BLaER1 treated with 17β-estradiol and CSF1 and Interleukin-3, amounts not matched to agents 10 nM and 100 nM (cell line): ENCODE measurements around the gene OR10A7.

Experiments
- H3K27ac ChIP-seq, 11 experiments: shearing (Covaris generic); formaldehyde crosslinking; 2 replicates each; pipeline ENCODE4 v1.8.1; 2022
- H3K27me3 ChIP-seq, 11 experiments: shearing (Covaris generic); formaldehyde crosslinking; 2 replicates each; pipeline ENCODE4 v1.8.1; 2022
- H3K36me3 ChIP-seq, 11 experiments: shearing (Covaris generic); formaldehyde crosslinking; 2 replicates each; pipeline ENCODE4 v1.8.1; 2022
- H3K4me1 ChIP-seq, 10 experiments: shearing (Covaris generic); formaldehyde crosslinking; 2 replicates each; pipeline ENCODE4 v1.8.1; 2022
- H3K4me2 ChIP-seq, 11 experiments: shearing (Covaris generic); formaldehyde crosslinking; 2 replicates each; pipeline ENCODE4 v1.8.1; 2022
- H3K4me3 ChIP-seq, 10 experiments: shearing (Covaris generic); formaldehyde crosslinking; 2 replicates each; pipeline ENCODE4 v1.8.1; 2022
- H3K9ac ChIP-seq, 11 experiments: shearing (Covaris generic); formaldehyde crosslinking; 2 replicates each; pipeline ENCODE4 v1.8.1; 2022
- H3K9me3 ChIP-seq, 11 experiments: shearing (Covaris generic); formaldehyde crosslinking; replicated peaks in 1 of 11; 2 replicates each; pipeline ENCODE4 v1.8.1; 2022
- H4K20me1 ChIP-seq, 11 experiments: shearing (Covaris generic); formaldehyde crosslinking; 2 replicates each; pipeline ENCODE4 v1.8.1; 2022
- Cebpa-rat ChIP-seq, 11 experiments: shearing (Covaris generic); IDR thresholded peaks; 2 replicates each; pipeline ENCODE4 v1.8.1; 2022

Gene OR10A7

DNA sequence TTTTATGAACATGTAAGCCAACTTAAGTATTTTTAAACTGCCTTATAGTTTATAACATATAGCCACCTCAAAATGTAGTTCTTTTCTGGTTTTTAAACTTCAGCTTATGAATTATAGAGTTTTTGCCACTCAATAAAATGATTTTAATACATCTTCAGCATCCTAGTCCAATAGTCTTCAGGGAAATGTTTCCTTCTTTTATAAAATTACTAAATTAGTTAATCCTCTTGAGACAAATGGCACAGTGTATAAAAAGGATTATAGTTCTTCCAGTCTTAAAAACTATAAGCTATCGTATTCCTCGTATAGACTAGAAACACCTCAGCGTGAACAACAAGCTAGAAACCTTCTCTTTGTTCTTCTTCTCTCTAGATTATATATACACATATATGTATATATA, 23.5 kb downstream of the OR10A7 start, which contains the start of gene OR6C74:
TSS of gene OR6C74 (plus strand) at position 301 of the 400 bp plus-strand sequence. CDS start 2,679 bp downstream, outside the sequence.
- no peak for TF ChIP-seq Cebpa-rat (IDR thresholded peaks at IDR 0.05)
- Histone ChIP-seq H3K27ac (no peak within 1 kb of the TSS), H3K9me3 (peaks cover 0 to 4% (median 0%) of the 10 kb centered on the region in 11 experiments; a peak in 1 of 22 replicates), H3K36me3 (no peaks in the 10 kb centered on the region), H3K4me2 (no peak within 1 kb of the TSS), H3K27me3 (no peaks in the 10 kb centered on the region), H3K4me1 (no peaks in the 10 kb centered on the region), H4K20me1 (no peaks in the 10 kb centered on the region), H3K4me3 (no peak within 1 kb of the TSS), H3K9ac (no peak within 1 kb of the TSS)

DNA sequence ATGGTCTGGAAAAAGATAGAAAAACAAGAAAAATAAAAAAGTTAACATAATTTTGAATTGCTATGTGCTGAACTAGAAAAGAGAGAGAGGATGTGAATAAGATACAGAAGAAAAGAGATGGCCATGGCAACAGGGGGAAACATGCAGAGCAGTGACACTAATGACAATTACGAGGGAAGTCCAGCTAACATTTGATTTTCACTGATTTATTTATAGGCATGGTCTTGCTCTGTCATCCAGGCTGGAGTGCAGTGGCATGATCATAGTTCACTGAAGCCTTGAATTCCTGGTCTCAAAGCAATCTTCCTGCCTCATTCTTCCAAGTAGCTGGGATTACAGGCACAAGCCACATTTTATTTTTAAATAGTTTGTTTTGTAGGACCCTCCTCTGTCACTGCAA, 25.3 kb downstream of the OR10A7 start:
- no peaks in the 10 kb centered on the region for H3K27me3 ChIP-seq
- peaks cover 0 to 4% (median 0%) of the 10 kb centered on the region in 11 experiments; a peak in 1 of 22 replicates for H3K9me3 ChIP-seq
- H3K27ac ChIP-seq: no peak overlapping the region
- no peak overlapping the region for H3K9ac ChIP-seq
- no peak for TF ChIP-seq Cebpa-rat (IDR thresholded peaks at IDR 0.05)
- H3K4me1 ChIP-seq: no peaks in the 10 kb centered on the region
- no peak overlapping the region for H3K4me2 ChIP-seq
- no peaks in the 10 kb centered on the region for H4K20me1 ChIP-seq
- no peaks in the 10 kb centered on the region for H3K36me3 ChIP-seq
- H3K4me3 ChIP-seq: no peak overlapping the region

GRCh38 chr12:55250944-55251343, 30.1 kb downstream of the OR10A7 start:
- TF ChIP-seq Cebpa-rat (IDR thresholded peaks at IDR 0.05): no peak
- no peaks in the 10 kb centered on the region for H3K4me1 ChIP-seq
- H3K36me3 ChIP-seq: no peaks in the 10 kb centered on the region
- H3K9ac ChIP-seq: no peak overlapping the region
- H4K20me1 ChIP-seq: no peaks in the 10 kb centered on the region
- no peak overlapping the region for H3K4me2 ChIP-seq
- no peaks in the 10 kb centered on the region for H3K9me3 ChIP-seq
- H3K27ac ChIP-seq: no peak overlapping the region
- H3K27me3 ChIP-seq: no peaks in the 10 kb centered on the region
- H3K4me3 ChIP-seq: no peak overlapping the region

GRCh38 chr12:55253281-55253680, 32.5 kb downstream of the OR10A7 start:
- Histone ChIP-seq H3K9me3 (no peaks in the 10 kb centered on the region), H3K36me3 (no peaks in the 10 kb centered on the region), H3K27ac (no peak overlapping the region), H3K4me3 (no peak overlapping the region), H3K4me2 (no peak overlapping the region), H3K9ac (no peak overlapping the region), H3K4me1 (no peaks in the 10 kb centered on the region), H4K20me1 (no peaks in the 10 kb centered on the region), H3K27me3 (no peaks in the 10 kb centered on the region)
- TF ChIP-seq Cebpa-rat (IDR thresholded peaks at IDR 0.05): no peak

DNA sequence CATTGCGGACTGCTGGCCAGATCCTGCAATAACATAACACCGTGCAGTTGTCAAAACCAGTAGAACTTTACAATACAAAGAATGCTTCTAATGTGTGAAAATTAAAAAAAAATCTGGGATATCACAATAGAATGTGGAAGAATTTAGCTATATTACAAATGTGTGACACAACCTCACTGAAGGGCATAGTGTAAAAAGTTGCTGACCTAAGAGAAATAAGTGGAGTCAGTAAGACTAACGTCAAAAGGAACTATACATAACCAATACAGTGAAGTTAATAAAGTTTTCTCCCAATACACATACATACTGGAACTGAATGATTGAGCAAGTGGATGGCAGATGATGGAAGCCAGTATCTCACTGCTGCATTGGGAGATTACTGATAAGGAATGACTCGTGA, 36.0 kb downstream of the OR10A7 start:
- Histone ChIP-seq H3K9ac (no peak overlapping the region), H3K36me3 (no peaks in the 10 kb centered on the region), H3K27ac (no peak overlapping the region), H3K4me3 (no peak overlapping the region), H3K4me2 (no peak overlapping the region), H4K20me1 (no peaks in the 10 kb centered on the region), H3K9me3 (no peaks in the 10 kb centered on the region), H3K4me1 (no peaks in the 10 kb centered on the region), H3K27me3 (no peaks in the 10 kb centered on the region)
- no peak for TF ChIP-seq Cebpa-rat (IDR thresholded peaks at IDR 0.05)

GRCh38 chr12:55258303-55258702, 37.5 kb downstream of the OR10A7 start:
- Histone ChIP-seq H3K9me3 (no peaks in the 10 kb centered on the region), H3K36me3 (no peaks in the 10 kb centered on the region), H3K27me3 (no peaks in the 10 kb centered on the region), H4K20me1 (no peaks in the 10 kb centered on the region), H3K4me3 (no peak overlapping the region), H3K4me2 (no peak overlapping the region), H3K9ac (no peak overlapping the region), H3K27ac (no peak overlapping the region), H3K4me1 (no peaks in the 10 kb centered on the region)
- no peak for TF ChIP-seq Cebpa-rat (IDR thresholded peaks at IDR 0.05)
